ENCODE data around the gene SH2D1B.
"Not testable (repeated sequence)": the region's sequence is repeated elsewhere in the genome, so short reads cannot be mapped to it uniquely, and the experiment has no call there.

SH2D1B gene

GRCh38 chr1:162359523-162360236 is 52.3 kb downstream of the SH2D1B start:
- no peak for DNase-seq

GRCh38 chr1:162358928-162359327 is 53.0 kb downstream of the SH2D1B start:
- no peak for DNase-seq

GRCh38 chr1:162357681-162358266 is 54.2 kb downstream of the SH2D1B start:
- no peak for DNase-seq

- no peak for DNase-seq
Observed at GRCh38 chr1:162353702-162354101, 58.2 kb downstream of the SH2D1B start.

DNA sequence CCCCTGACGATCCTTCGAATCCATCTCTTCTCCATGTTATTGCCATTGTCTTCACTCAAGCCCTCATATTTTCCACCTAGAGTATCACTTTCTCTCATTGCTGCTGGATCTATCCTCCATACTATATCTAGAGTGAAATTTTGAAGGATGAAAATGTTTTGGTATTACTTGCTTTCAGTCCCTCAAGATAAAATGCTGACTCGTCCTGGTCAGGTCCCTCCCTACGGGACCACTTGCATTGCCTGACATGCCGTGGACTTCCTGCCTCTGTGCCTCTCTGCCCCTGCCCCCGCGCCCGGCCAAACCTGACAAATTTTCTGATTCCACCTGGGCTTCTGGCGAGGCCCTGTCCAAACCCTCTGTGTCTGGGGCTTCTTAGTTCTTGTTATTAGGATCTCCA is 58.9 kb downstream of the SH2D1B start:
- DNase-seq: no peak

DNA sequence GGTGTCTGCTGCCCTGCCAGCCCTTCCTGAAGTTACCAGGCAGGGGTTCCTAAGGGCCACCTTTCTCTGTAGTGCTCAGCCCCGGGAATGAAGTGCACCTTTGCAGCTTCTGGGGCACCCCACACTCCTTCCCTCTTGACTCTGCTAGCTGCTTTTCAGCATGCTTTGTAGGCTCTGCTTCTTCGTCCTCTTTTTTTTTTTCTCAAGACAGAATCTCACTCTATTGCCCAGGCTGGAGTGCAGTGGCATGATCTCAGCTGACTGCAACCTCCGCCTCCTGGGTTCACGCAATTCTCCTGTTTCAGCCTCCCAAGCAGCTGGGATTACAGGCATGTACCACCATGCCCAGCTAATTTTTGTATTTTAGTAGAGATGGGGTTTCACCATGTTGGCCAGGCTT is 60.1 kb downstream of the SH2D1B start:
- DNase-seq: not testable (repeated sequence)

GRCh38 chr1:162351246-162351842 is 60.6 kb downstream of the SH2D1B start:
- no peak for DNase-seq

DNA sequence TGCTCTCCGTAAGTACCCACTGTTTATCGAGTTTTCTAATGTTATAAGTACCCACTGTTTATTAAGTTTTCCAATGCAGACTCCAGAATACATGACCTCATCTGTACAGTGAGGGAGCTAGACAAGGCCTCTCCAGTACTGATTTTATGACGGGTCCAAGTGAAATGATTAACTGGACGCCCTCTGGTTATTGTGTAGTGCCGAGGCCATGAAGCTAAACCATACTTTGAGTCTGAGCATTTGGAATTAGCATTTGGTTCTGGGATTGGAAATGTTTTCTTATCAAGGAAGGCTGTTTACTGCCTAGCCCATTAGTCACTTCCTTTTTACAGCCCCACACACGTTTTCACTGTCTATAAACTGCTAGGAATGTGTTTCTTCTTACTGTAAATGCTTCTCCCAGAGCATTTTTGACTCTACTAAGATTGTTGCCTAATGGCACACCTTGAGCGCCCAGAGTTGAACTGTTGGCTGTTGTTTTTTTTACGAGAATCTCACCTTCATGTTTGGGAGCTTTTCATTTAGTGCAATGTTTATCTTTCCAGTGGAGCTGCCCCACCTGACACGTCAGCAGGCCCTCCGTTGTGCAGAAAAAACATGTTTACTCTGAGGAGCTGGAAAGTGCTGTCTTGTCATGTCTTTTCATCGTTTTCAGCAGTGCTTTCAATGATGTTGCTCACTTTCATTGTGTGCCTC is 62.2 kb downstream of the SH2D1B start:
- DNase-seq: no peak

- no peak for DNase-seq
Observed at GRCh38 chr1:162347281-162347680, 64.7 kb downstream of the SH2D1B start.

All from stimulated activated CD4-positive, alpha-beta T cell treated with anti-CD3 and anti-CD28 coated beads, Interleukin-12 subunit alpha, Interleukin-12 subunit beta, amount 100 ng/mL, for 4 hours (primary cell).